Stimulated activated CD4-positive, alpha-beta T cell treated with anti-CD3 and anti-CD28 coated beads, Interleukin-4, amount 100 ng/mL, for 1 hour (primary cell): ENCODE results near the gene CTTNBP2.

Experiments
- DNase-seq: peaks from one replicate; pipeline ENCODE4 v3.0.0-alpha.2; 2020

The CTTNBP2 gene

DNA sequence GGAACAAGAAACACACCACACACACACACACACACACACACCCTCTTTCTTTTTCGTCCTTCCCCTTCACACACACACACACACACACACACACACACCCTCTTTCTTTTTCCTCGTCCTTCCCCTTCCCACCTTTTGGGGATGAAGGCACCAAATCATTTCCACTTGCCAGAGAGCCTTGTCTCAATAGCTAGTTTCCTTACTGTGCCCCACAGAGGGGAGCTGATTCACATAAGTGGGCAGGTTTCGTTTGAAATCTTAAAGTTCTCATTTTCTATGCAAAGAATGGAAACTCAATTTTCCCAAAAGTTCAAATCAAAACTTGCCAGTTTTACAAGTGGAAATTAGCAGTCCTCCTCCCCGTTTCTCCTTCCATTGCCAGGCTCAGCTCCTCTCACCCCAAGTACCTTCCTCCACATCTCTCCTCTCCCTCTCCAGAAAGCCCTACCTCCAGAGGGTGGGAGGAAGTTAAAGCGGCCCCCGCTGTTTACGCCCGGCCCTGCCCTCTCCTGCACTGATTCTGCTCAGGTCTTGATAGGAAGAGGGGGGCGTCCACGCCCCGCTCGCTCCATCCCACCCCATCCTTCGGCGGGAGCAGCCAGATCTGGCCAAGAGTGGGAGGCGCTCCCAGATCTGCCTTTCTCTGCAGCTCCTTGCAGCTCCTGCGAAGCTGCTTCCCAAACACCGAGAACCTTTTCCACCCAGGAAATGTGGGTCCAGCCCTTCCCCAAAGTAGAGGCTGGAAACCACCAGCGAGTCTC, 1.3 kb downstream of the CTTNBP2 start:
- no peak for DNase-seq

DNA sequence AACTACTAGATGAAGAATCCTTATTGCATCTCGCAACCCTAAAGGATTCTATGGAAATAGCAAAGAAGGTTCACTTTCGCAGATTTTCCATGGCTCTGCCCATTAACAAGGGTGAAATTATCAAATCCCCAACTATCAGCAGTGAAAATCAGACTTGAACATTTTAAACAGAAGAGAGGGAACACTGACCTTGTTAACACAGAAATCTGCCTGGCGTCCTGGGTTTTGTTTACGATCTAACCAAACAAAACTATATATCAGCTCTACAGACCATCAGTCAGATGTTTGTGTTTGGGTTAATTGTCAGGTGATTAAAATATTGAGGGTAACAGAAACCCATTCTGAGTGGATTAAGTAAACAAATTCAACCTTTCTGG, 1.9 kb downstream of the CTTNBP2 start:
- no peak for DNase-seq

DNA sequence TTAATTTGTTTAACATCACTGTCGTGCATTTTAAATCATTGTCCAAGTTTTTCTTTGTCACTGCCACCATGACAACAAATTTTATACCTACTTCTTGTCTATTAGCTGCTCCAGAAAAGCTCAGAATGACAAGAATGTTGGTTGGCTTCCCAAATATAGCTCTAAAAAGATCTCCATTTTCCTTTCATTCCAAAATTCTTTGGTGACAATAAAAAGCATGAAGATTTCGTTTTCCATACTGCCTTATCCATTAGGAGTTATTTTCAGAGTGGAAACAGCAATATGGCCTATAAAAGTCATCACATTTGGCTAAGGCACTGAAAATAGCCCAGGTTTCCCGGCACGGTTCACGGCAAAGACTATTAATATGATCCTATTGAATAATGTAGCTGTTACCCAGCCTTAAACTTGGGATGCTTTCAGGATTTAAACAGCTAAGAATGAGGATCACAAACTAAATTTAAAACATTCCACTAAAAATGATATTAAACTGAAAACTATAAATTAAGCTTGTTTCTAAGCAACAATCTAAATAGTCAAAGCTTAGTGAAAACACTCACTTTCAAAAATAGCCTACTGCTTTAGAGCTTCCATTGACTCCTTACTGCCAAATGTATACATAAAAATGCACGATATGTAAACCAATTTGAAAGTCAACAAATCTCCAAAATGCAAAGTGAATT, 2.7 kb downstream of the CTTNBP2 start:
- DNase-seq = no peak

DNA sequence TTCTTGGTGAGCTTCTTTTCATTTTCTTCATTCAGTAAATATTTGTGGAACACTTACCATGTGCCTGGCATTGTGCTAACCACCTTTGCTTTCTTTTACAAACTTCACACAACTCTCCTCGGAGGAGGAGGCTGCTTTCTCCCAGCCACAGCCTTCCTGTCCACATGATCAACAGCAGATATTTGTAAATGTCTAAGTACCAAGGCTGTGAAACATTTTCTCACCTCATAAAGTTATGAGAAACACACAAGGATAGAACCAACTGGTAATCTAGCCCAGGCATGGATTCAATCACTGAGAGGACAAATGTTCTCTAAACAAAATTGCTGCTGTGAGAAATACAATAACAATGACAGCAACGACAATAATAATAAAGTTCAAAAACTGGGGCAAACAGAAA, 3.9 kb downstream of the CTTNBP2 start:
- DNase-seq = no peak

DNA sequence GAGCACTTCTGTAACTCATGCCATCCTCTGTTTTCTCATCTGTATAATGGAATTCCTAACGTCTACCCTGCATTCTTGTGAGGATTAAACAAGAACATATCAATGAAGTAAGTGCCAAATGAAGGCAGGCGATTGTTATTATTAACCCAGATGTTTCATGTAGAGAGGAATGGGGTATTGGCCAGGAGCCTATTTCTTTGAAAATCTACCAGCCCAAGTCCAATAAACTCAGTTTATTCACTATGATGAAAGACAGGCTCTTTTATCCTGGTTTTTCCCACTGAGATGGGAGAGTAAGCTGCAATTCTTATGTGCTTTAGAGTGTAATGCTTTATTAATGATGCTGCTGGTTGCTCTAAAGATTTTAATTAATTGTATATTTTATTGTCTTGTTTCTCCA, 9.6 kb downstream of the CTTNBP2 start:
- no peak for DNase-seq

DNA sequence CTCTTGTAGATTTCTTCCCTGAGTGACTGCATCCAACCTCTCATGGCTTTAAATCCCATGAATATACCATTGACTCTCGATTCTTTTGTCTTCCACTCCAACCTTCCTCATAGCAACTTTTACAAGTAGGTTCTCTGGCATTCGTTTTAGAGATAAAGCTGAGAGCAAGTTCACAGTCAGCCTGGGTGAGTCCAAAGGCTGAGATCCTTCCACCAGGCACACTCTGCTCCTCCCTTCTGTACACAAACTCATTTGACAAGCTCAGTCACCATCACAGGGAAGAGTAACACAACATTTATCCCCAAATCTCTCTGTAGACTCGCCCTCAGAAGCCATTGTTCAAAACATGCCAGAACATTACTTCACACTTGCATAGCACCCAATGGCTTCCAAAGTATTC, 10.9 kb downstream of the CTTNBP2 start:
- DNase-seq = no peak

DNA sequence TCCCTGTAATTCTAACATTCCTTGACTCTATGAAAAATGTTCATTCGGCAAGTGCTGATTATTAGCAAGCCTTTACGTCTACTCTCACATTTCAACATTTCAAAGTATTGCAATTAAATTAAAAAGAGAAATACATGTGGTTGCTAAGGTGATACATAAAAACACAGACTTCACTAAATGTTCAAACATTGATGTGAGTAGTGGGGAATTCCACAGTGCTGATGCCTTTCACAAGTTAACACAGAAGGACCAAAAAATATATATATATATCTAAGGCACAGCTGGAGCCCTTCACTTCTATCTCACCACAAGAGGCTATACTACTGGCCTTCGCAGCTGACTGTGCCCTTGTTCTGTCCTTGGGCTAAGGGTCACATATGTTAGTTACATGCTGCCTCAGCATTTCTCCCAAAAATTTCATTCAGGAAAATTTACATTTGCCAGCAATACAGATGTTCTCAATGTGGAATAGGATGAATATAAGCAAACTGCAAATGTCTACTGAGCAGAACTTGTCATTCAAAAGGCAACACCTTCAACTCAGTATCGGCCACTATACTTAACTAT, 13.9 kb downstream of the CTTNBP2 start:
- DNase-seq = no peak

DNA sequence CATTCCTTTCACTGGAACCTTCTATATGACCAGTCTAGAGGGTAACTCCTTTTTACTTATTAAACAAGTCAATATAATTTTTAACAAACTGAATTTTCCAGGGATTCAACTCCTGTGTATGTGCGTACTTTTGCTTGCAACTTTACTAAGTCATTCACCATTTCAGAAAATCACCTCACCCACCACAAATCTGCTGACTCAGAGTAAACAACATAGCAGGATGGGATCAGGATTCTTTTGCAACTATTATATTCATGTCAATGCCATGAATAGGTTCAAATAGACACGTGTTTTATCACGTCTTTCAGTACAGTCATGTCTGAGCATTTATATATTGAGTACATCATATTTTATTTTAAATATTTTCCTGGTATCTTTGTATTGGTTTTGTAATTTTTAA, 14.5 kb downstream of the CTTNBP2 start:
- DNase-seq = no peak

DNA sequence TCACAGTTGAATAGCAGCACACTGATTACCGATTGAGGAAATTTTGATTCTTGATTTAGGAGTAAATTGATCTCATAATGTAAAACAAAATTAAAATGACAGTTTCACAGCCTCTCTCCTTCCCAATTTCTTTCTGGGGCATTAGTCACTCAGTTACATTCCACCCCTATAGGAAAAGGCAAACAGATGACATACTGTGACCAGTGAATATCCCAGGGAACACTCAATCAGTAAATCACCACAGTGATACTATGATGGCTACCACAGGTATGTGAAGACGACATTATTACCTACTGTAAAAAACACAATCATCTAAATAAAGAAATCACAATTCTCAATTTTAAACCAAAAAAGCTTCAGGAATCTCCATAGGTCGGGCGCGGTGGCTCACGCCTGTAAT, 15.5 kb downstream of the CTTNBP2 start:
- DNase-seq = no peak

DNA sequence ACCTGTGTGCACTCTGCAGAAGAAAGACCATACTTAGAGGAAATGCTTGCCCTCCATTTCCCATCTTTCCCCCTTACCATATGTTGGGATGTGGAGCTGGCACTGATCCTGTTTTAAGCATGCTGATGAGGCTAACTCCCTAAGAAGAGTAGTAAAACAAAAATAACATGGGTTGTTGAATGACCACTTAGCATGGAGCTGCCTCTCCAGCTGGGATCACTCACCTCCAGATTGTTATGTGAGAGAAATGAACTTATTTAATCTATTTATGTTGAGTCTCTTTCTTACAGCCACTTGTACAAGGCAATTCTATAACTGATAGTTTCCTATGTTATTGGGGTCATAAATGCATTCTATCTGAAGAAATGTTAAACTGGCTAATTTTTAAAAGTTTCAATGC, 17.0 kb downstream of the CTTNBP2 start:
- no peak for DNase-seq

DNA sequence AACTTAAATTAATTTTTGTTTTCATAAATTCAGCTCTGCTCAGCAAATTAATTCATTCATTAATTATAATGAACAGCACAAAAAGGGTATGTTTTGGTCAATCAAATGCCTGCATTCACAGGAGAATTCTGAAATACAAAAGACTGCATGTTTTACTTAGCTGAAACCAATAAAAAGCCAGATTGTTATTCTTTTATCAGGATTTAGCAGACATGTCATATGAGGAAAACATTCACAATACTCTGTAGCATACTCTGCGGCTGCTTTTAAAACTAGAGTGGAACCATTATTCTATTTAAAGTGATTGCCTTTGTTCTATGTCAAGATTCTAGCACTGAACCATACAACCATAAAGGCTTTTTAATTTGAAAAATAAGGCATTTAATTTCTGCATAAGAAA, 19.1 kb downstream of the CTTNBP2 start:
- no peak for DNase-seq

DNA sequence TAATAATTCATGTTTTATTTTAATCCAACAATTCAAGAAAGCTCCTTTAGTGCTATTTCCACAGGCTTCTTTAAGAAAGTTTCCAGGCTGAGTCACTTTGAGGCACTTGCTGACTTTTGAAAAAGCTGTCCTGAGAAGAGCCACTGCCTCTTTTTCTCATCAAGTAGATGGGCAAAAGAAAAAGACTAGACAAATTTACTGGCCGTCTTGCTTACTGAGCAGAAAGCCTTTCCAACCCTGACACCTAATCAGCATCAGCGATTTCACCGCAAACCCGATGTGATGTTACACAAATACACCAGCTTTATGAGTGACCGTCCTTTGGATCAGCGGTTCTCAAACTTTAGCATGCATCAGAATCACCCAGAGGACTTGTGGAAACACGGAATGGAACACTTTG, 24.3 kb downstream of the CTTNBP2 start:
- no peak for DNase-seq

DNA sequence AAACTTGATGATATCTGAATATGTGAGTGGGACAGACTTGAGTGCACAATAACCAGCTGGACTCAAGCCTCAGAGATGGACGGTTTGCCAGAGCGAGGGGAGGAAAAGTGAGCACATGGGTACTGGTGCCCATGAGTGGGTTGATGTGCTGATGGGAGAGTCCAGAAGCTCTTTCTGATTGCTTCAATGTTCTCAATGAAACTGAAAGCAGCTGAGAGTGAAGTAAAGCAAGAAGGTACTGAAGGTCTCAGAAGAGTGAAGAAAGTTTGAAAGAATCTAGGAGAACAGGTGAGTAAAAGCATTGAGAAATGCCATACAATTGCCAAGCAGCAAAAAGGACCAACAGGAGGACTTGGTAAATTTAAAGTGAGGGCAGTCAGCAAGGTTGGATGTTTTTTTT, 28.6 kb downstream of the CTTNBP2 start:
- DNase-seq = no peak

DNA sequence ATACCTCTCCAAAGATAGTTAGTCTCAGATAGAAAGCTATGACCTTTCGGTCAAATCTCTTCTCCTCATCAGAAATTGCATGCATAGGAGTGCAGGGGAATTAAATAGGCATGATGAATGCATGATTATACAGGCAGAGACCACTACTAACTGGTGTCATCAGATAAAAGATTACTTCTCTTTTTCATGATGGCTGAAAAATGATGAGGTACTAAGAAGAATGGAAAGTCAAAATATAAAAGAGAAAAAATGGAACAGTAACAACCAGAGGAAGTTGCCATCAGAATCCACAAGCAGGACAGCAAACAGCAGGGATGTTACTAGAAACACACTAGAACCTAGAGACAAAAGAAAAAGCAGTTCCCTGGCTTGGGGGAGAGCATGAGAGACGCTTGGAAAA, 31.6 kb downstream of the CTTNBP2 start:
- DNase-seq = no peak

DNA sequence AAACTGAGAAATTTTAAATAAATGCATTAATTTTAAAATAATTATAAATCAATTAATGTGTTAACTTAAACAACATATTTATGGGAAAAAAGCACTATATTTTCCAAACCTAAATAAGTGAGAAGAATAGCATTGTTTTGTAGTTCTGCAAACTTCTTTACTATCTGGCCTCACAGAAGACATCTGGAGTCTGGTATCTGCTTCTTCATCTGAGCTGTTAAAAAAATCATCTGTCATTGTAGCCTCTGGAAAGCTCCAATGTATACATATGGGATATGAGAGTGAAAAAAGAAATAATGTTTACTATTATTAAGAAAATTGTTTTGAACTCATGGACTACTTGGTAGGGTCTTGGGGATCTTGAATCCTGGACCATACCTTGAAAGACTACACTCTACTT, 32.2 kb downstream of the CTTNBP2 start:
- no peak for DNase-seq

DNA sequence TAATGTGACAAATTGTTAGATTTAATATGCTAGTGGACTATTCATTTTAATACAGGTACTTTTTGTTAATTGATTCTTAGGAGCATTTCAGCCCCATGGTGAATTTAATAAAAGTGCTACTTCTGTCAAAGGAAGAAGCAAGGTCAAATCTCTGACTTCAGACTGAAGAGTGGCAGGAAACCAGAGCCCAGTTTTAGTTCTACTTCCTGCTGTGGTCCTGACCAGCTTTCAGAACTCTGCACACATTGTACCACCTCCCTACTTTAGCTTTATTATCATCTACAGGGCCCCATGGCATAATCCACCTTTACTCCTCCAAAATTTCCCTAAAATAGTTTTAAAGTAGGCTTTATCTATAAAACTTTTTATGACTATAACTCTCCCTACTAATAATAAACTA, 33.7 kb downstream of the CTTNBP2 start:
- DNase-seq = no peak

DNA sequence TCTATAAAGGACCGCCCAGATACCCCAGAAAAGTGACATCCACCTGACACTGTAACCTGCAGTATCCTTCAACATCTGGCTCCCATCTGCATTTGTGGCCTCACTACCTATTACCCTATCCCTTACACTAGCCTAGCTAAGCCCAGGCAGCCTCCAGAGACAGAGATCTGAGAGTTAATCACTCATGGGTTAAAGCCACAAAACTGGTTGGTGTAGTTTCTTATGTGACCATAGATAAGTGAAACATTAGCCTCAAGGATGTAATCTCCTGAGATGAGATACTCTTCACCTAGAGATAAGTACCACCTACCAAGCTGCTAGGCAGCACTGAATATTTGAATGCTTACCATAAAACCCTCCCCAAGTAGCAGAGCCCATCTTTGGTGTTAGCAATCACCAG, 35.4 kb downstream of the CTTNBP2 start:
- no peak for DNase-seq

DNA sequence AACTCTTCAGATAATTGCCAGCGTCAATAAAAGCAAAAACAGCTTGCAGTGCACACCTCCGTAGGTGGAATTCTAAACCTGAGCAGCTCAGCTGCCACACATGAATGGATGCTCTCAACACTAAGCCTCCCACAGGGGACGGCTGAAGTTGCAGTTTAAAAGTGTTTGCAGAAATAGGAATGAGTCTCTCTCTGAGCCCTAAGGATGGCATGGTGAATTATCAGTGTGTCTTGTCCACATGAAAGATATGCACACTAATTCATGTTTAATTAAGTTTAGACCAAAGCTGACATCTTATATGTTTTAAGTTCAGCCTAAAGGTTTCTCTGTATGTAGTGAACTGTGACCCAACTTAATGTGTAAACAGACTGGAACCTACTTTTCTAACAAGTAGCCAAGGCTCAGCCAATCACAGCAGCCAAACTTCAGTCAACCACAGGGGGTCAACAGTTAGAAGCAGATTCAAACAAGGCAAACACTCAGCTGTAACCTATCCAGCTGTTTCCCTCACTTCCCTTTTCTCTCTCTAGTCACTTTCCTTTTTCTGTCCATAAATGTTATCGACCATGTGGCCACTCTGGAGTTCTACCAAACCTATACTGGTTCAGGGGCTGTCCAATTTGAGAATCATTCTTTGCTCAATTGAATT, 38.1 kb downstream of the CTTNBP2 start:
- DNase-seq = no peak

DNA sequence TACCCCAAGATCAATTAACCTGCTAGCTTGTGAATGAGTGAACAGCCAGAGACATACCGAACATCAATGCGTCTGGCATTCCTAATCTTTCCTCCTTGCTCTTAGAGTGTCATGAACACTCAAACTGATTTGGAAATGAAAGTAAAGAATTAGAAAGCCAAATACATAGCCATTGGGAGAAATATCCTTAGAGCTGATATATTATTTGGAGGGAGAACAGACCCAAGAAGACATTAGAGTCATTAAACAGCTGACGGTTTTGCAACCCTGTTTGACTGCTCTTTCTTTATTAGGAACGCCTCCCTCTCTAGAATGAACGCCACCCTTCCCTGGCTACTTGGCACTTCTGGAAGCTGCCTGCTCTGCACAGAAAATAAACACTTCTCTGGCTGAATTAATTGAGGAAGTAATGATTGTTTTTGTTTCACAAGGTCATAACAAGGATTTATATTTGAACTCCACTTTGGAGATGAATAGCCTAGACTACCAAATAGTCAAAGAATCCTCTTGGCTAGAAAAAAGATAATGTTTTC, 42.8 kb downstream of the CTTNBP2 start:
- no peak for DNase-seq

DNA sequence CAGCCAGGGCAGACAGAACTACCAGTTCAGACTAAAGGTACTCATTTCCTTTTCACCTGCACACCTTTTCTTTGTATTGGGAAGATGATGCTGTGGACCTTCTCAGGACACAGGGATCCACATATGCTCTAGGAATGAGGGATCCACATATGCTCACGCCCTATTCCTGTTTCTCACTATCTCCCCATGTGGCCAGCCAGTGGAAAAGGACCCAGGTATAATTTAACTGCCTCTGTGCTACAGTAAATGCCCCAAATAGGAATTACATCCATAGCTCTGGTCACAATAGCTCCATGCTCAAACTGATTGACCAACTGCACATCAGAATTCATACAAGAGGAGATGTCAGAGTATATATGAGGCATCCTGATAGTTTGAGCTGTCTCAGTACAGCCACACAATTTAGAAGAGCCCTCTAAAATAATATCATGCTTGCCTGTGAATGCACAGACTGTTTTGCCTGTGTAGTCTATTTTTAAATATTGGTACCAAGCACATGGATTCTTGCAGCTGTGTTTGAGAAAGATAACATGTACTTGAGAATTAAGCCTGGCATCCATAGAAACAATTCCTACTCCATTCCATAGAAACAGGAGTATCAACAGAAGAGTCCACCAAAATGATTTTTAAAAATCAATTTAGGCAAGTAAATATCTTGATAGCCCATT, 43.7 kb downstream of the CTTNBP2 start:
- DNase-seq = no peak

DNA sequence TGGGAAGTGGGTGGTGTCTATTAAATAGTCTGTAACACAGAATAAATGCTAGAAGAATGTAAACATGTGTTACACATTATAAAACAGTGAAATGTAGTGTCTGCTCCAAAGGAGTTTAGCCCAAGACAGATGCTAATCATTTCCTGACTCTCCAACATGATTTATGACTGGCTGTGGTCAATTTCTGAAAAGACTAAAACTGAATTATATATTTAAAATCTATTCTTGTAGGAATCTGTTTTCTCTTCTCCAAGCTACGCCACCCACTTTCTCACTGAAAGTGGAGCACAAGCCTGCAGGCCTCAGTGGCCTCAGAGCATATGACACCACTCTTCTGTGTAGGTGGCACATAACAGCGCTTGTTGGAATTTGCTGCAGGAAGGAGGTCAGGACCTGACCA, 44.4 kb downstream of the CTTNBP2 start:
- DNase-seq = no peak

DNA sequence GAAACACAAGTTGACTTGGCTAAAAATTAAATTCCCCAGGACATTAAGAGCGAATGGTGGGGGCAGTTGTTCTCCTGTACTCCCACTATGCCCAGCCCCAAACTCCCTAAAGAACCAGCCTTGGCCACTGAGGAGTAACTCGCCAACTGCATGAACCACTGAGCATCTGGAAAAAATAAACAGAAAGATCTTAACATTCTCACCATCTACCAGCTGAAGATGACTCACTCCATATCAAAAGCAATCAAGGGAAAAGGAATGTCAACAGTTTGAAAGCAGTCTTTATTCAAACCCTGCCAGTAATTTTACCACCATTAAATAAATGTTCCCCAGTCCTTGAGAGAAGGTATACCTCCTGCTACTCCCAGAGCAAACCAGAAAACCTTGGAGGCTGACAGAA, 45.4 kb downstream of the CTTNBP2 start:
- DNase-seq = no peak

DNA sequence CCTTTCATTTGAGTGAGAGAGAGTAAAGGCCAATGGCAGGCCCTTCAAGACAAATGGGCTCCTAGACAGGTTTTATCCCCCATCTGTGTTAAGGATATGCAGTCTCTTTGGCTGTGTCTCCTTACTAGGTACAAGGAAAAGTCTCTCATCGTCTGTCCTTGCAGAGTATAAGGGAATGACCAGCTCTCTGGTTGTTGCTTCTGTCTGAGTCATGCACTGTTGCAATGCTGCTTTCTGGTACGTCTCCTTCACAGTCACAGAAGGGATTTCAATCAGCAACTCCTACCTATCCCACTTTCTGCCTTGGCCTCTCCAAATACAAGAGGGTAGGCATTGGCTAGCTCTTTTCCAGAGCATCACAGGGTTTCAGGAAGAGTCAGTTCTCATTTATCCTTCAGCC, 48.1 kb downstream of the CTTNBP2 start:
- no peak for DNase-seq
